Astrocyte (in vitro differentiated cells and primary cell): ENCODE measurements around the gene UBL7. TPM values are rescaled to one million over a fixed set of nuclear protein-coding genes. Genes with fewer than 3 reads are reported as not detected.

Experiments
- DNase-seq: peaks from one replicate; pipeline ENCODE4 v3.0.0-alpha.2; 2010; ENCODE audit warnings: low read depth
- FAIRE-seq: peaks from 2 replicates; lab custom pipeline; 2011; peaks lifted over from hg19 to GRCh38; lab: Jason Lieb, UNC
- H2AFZ ChIP-seq: 2 replicates; pipeline ENCODE4 v1.6.0; 2012; ENCODE audit warnings: low read depth, low read length, inconsistent platforms
- H3K27ac ChIP-seq: 2 replicates; pipeline ENCODE4 v1.5.1; 2011; ENCODE audit warnings: low read depth, low read length, inconsistent platforms
- H3K27me3 ChIP-seq: 2 replicates; pipeline ENCODE4 v1.6.0; 2011; ENCODE audit warnings: low read length, inconsistent platforms; ENCODE audit not compliant: insufficient read depth
- H3K36me3 ChIP-seq: 2 replicates; pipeline ENCODE4 v1.5.1; 2011; ENCODE audit warnings: low read length, inconsistent platforms; ENCODE audit not compliant: insufficient read depth
- H3K4me1 ChIP-seq: 2 replicates; pipeline ENCODE4 v1.5.1; 2011; ENCODE audit warnings: low read length, inconsistent platforms; ENCODE audit not compliant: insufficient read depth
- H3K4me2 ChIP-seq: 2 replicates; pipeline ENCODE4 v1.6.0; 2012; ENCODE audit warnings: low read length, inconsistent platforms
- H3K4me3 ChIP-seq: 2 replicates; pipeline ENCODE4 v1.5.1; 2011; ENCODE audit warnings: low read depth, mild to moderate bottlenecking, low read length, inconsistent platforms; ENCODE audit not compliant: insufficient read depth
- H3K79me2 ChIP-seq: 2 replicates; pipeline ENCODE4 v1.6.0; 2012; ENCODE audit warnings: mild to moderate bottlenecking, low read length, inconsistent platforms; ENCODE audit not compliant: insufficient read depth
- H3K9ac ChIP-seq: 2 replicates; pipeline ENCODE4 v1.6.0; 2012; ENCODE audit warnings: mild to moderate bottlenecking, low read length, inconsistent platforms
- H3K9me3 ChIP-seq: 2 replicates; pipeline ENCODE4 v1.5.1; 2012; ENCODE audit warnings: low read depth, mild to moderate bottlenecking, low read length, inconsistent platforms; ENCODE audit not compliant: insufficient read depth
- H4K20me1 ChIP-seq: 2 replicates; pipeline ENCODE4 v1.6.0; 2012; ENCODE audit warnings: low read length, inconsistent platforms; ENCODE audit not compliant: insufficient read depth
- H3K27ac Mint-ChIP-seq: one replicate; pipeline ENCODE4 v1.8.0; 2021; ENCODE audit warnings: mild to moderate bottlenecking, mixed read lengths; ENCODE audit not compliant: unreplicated experiment
- H3K27me3 Mint-ChIP-seq: one replicate; pipeline ENCODE4 v1.8.0; 2021; ENCODE audit warnings: low read depth, mixed read lengths; ENCODE audit not compliant: unreplicated experiment
- H3K36me3 Mint-ChIP-seq: one replicate; pipeline ENCODE4 v1.8.0; 2021; ENCODE audit warnings: low read depth, mixed read lengths; ENCODE audit not compliant: unreplicated experiment
- H3K4me1 Mint-ChIP-seq: one replicate; pipeline ENCODE4 v1.8.0; 2021; ENCODE audit warnings: low read depth, mixed read lengths; ENCODE audit not compliant: unreplicated experiment
- H3K4me3 Mint-ChIP-seq: one replicate; pipeline ENCODE4 v1.8.0; 2021; ENCODE audit warnings: mild to moderate bottlenecking, moderate library complexity, mixed read lengths; ENCODE audit not compliant: unreplicated experiment
- H3K9me3 Mint-ChIP-seq: one replicate; pipeline ENCODE4 v1.8.0; 2021; ENCODE audit warnings: mild to moderate bottlenecking, mixed read lengths; ENCODE audit not compliant: unreplicated experiment
- CTCF ChIP-seq: IDR thresholded peaks from 2 replicates; pipeline ENCODE4 v1.5.1; 2011; ENCODE audit warnings: low read depth, mild to moderate bottlenecking, inconsistent platforms, low read length, moderate library complexity; ENCODE audit not compliant: insufficient read depth
- EZH2 ChIP-seq: IDR thresholded peaks from 2 replicates; pipeline ENCODE4 v1.6.1; 2012; ENCODE audit warnings: mild to moderate bottlenecking, low read length, inconsistent platforms; ENCODE audit not compliant: insufficient read depth
- total RNA-seq: library from RNA; stranded (reverse); gene quantifications from 2 replicates; pipeline ENCODE4 v1.2.1, GENCODE V29; 2021

Gene UBL7
- total RNA-seq, 1 donor from 2014 or later, result 40.9 TPM

GRCh38 chr15:74453925-74454763, 6.8 kb downstream of the UBL7 start:
- H3K4me3 ChIP-seq, result no peak overlapping the region
- no peaks in the 10 kb centered on the region for H3K9me3 ChIP-seq
- no peaks in the 10 kb centered on the region for H3K27me3 ChIP-seq
- peaks cover 3% of the 10 kb centered on the region for H3K36me3 ChIP-seq
- H4K20me1 ChIP-seq, result no peaks in the 10 kb centered on the region
- peak overlapping the region; percentile 41 for H3K4me2 ChIP-seq
- no peak overlapping the region for H3K27ac ChIP-seq
- Mint-ChIP-seq H3K9me3 (no peaks in the 10 kb centered on the region), H3K4me3 (no peak overlapping the region), H3K4me1 (peaks cover 24% of the 10 kb centered on the region), H3K27me3 (no peaks in the 10 kb centered on the region), H3K36me3 (peaks cover 29% of the 10 kb centered on the region), H3K27ac (peak overlapping the region; percentile 79)
- no peaks in the 10 kb centered on the region for H3K79me2 ChIP-seq
- no peak for FAIRE-seq
- H3K4me1 ChIP-seq, result peaks cover 5% of the 10 kb centered on the region
- H2AFZ ChIP-seq, result no peak overlapping the region
- DNase-seq, result peak; percentile 46
- TF ChIP-seq CTCF, result no peak
- TF ChIP-seq EZH2, result no peak
- H3K9ac ChIP-seq, result no peak overlapping the region

GRCh38 chr15:74451861-74452835, 8.8 kb downstream of the UBL7 start:
- H3K27ac ChIP-seq, result no peak overlapping the region
- Mint-ChIP-seq H3K36me3 (peaks cover 38% of the 10 kb centered on the region), H3K4me3 (peak overlapping the region; percentile 6), H3K9me3 (no peaks in the 10 kb centered on the region), H3K27ac (no peak overlapping the region), H3K27me3 (no peaks in the 10 kb centered on the region), H3K4me1 (peaks cover 24% of the 10 kb centered on the region)
- H3K4me3 ChIP-seq, result no peak overlapping the region
- DNase-seq, result no peak
- peaks cover 5% of the 10 kb centered on the region for H3K4me1 ChIP-seq
- H3K79me2 ChIP-seq, result no peaks in the 10 kb centered on the region
- H3K4me2 ChIP-seq, result no peak overlapping the region
- H4K20me1 ChIP-seq, result no peaks in the 10 kb centered on the region
- H3K9me3 ChIP-seq, result no peaks in the 10 kb centered on the region
- no peak for FAIRE-seq
- H3K27me3 ChIP-seq, result no peaks in the 10 kb centered on the region
- no peak overlapping the region for H3K9ac ChIP-seq
- no peak overlapping the region for H2AFZ ChIP-seq
- H3K36me3 ChIP-seq, result peaks cover 15% of the 10 kb centered on the region
- TF ChIP-seq EZH2 (no peak), CTCF (no peak)
